ENCODE measurements around the gene BICD1.

- TF ChIP-seq ZNF274 (IDR thresholded peaks at IDR 0.05; ENCODE audit: low read depth, low read length) (no peak), SUZ12 (IDR thresholded peaks at IDR 0.05; ENCODE audit: extremely low read depth, insufficient read depth, insufficient read length) (no peak), YY1 (IDR thresholded peaks at IDR 0.05; ENCODE audit: insufficient read depth, insufficient read length) (no peak)
Measured at GRCh38 chr12:32229971-32230612, 123.4 kb downstream of the BICD1 start.

Measured in NT2/D1 (cell line).